ENCODE measurements around the gene GAN.

Gene GAN

DNA sequence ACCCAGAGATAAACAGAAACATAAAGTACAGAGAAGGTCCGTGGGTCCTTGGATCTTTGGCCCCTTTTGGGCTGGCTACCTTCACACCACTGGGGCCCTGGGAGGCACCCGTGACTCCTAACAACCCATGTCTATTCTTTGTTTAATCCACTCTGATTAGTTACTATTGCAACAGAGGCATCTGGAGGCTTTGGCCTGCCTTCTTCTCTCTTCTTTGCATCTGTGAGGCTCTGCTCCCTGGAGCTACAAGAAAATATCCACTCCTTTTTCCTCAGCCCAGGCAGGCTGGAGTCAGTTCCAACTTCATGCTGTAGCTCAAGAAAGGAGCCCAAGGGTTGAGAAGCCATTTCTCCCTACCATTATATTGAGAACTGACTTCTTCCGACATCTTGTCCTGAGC, 120.3 kb downstream of the GAN start:
- no peak for DNase-seq

DNA sequence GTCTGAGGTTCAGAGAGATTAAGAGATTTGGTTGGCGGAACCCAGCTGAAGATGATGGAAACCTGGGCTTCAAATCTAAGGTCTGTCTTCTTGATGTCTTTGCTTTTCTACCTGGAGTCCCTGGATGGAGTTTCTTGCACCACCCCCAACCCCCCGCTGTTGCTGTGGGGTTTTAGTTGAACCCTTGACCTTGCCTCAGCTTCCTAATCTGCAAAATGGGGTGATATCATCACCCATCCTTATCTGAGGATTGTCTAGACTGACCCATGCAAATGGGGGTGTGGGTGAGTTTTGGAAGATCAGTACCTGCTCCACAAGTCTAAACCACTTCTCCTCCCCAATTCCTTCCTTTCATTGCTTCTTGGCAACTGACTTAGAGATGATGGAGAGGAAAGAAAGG, 120.8 kb downstream of the GAN start:
- no peak for DNase-seq

DNA sequence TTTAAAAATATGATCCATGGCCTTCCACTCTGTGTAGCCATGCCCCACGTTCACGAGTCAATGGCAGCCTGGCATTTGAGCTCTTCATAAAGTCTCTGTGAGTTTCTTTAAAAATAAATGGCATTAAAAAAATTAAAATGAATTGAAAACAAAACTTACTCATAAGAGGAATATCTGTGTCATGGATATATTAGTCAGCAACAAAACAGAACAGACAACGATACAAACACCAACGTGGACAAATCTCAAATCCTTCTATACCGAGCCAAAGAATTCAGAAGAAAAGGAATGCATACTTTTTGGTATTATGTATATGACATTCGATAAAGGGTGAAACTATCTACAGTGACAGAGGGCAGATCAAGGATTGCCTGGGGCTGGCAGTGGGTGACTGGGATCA, 121.6 kb downstream of the GAN start:
- no peak for DNase-seq

DNA sequence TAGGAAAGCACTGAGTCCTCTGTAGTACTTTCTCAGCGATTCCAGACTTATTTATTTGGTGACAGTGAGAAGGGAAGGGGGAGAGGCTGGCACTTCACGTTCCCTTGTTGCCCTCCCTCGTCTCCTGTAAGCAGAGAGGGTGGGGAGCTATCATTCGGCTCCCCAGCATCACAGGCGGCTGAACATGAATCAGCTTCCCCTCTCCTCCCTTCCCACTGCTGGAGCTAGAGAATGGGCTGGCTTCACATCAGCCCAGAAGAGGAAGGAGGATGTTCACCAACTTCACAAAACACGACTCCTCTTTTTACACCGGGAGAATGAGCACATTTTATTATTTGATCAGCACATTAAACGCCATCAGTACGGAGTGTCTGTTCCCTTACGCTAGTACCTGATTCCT, 123.1 kb downstream of the GAN start:
- no peak for DNase-seq
